Thoracic aorta (tissue), 2 donors: Measurements from ENCODE around the gene AP5Z1. TPM values are rescaled to one million over a fixed set of nuclear protein-coding genes. Genes with fewer than 3 reads are reported as not detected.

Experiments
- ATAC-seq: fragments of 150-250 bp; one replicate; pipeline ENCODE4 v1.8.0; 2017; ENCODE audit warnings: low read depth; ENCODE audit not compliant: insufficient number of reproducible peaks, low FRiP score
- DNase-seq: peaks from one replicate; pipeline ENCODE4 v3.0.0-alpha.2; 2020; ENCODE audit warnings: low spot score
- H3K27ac ChIP-seq, 2 donors: fragments of 200-600 bp; sonication (generic); 1 replicate in 1 of 2; 2 replicates in 1 of 2; pipeline ENCODE4 v1.5.1; 2016; ENCODE audit warnings: mild to moderate bottlenecking in 2 of 2, moderate library complexity in 2 of 2
- H3K27me3 ChIP-seq: fragments of 200-600 bp; sonication (generic); replicated peaks from 2 replicates; pipeline ENCODE4 v1.6.0; 2016; ENCODE audit warnings: mild to moderate bottlenecking; ENCODE audit not compliant: insufficient read depth
- H3K36me3 ChIP-seq: fragments of 200-600 bp; sonication (generic); one replicate; pipeline ENCODE4 v1.5.1; 2016
- H3K4me1 ChIP-seq, 2 donors: fragments of 200-600 bp; sonication (generic); 1 replicate in 1 of 2; 2 replicates in 1 of 2; pipeline versions ENCODE4 v1.5.1 to v1.6.0; 2016; ENCODE audit warnings: low read depth in 2 of 2, mild to moderate bottlenecking in 1 of 2; ENCODE audit not compliant: control insufficient read depth in 1 of 2
- H3K4me3 ChIP-seq: fragments of 200-600 bp; sonication (generic); 2 replicates; pipeline ENCODE4 v1.5.1; 2016; ENCODE audit warnings: mild to moderate bottlenecking
- H3K9me3 ChIP-seq: fragments of 200-600 bp; sonication (generic); 2 replicates; pipeline ENCODE4 v1.5.1; 2016
- total RNA-seq, 2 donors: library from RNA; depleted of rRNA; stranded (reverse); fragments of >200 nt; gene quantifications; one replicate each; pipeline versions ENCODE4 v1.1.0 to v1.2.3, GENCODE V29; 2016
- TF ChIP-seq, protein P1 (sequence below): fragments of 200-600 bp; sonication (generic); IDR thresholded peaks from one replicate; pipeline ENCODE4 v1.5.1; 2019; ENCODE audit warnings: antibody characterized with exemption

The AP5Z1 gene
- total RNA-seq, 2 donors from 2014 or later = 40.3 to 42.0 TPM

DNA sequence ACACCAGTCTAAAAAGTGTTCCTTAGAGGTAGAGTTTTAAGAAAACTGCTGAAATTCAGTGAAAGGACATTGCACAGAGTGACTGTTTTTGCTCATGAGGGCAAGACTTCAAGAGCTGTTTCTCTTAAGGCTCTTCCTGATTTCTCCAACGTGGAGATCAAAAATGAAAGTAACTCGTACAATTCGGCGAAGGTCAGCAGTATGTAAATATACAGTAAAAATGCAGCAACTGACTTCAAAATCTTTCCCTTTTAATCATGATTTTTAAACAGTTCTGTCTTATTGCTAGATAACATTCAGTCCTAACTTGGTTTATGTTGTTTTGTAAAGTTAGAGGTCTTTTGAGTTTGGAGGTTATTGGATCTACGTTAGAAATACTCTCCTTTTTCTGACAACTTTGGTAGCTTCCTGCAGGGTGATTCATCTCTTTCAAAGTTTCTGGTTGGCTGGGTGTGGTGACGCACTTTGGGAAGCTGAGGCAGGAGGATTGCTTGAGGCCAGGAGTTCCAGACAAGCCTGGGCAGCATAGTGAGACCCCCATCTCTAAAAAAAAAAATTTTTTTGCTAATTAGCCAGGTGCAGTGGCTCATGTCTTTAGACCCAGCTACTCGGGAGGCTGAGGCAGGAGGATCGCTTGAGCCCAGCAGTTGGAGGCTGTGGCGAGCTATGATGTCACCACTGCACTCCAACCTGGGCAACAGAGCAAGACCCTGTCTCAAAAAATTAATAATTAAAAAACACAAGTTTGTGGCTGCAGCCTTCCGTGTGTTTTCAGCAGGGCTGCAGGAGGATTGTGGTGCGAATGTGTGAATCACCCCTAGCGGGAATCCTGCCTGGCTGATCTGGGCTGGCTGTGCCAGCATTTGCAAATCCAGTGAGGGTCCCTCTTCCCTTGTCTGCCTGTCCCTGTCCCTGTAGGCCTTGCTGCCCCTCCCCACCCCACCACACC is 29.2 kb upstream of the AP5Z1 start:
- H3K9me3 ChIP-seq = no peaks in the 10 kb centered on the region
- H3K4me3 ChIP-seq = peak overlapping the region; percentile 63
- peaks cover 3% of the 10 kb centered on the region for H3K36me3 ChIP-seq
- ATAC-seq (no peak), DNase-seq (no peak)
- H3K27me3 ChIP-seq = no peaks in the 10 kb centered on the region
- TF ChIP-seq, protein P1, sequence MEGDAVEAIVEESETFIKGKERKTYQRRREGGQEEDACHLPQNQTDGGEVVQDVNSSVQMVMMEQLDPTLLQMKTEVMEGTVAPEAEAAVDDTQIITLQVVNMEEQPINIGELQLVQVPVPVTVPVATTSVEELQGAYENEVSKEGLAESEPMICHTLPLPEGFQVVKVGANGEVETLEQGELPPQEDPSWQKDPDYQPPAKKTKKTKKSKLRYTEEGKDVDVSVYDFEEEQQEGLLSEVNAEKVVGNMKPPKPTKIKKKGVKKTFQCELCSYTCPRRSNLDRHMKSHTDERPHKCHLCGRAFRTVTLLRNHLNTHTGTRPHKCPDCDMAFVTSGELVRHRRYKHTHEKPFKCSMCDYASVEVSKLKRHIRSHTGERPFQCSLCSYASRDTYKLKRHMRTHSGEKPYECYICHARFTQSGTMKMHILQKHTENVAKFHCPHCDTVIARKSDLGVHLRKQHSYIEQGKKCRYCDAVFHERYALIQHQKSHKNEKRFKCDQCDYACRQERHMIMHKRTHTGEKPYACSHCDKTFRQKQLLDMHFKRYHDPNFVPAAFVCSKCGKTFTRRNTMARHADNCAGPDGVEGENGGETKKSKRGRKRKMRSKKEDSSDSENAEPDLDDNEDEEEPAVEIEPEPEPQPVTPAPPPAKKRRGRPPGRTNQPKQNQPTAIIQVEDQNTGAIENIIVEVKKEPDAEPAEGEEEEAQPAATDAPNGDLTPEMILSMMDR = no peak
- peaks cover 26 to 42% of the 10 kb centered on the region in 2 donors for H3K4me1 ChIP-seq
- H3K27ac ChIP-seq = peak overlapping the region; percentile 94 to 97

- peak overlapping the region; percentile 94 to 97 for H3K27ac ChIP-seq
- H3K36me3 ChIP-seq = peaks cover 3% of the 10 kb centered on the region
- no peak for ATAC-seq
- no peaks in the 10 kb centered on the region for H3K27me3 ChIP-seq
- TF ChIP-seq, protein P1 = no peak
- H3K4me1 ChIP-seq = peaks cover 30 to 50% of the 10 kb centered on the region in 2 donors
- H3K9me3 ChIP-seq = no peaks in the 10 kb centered on the region
- H3K4me3 ChIP-seq = no peak overlapping the region
- DNase-seq = no peak
These were observed 28.4 kb upstream of the AP5Z1 start for GRCh38 chr7:4747013-4747412.

DNA sequence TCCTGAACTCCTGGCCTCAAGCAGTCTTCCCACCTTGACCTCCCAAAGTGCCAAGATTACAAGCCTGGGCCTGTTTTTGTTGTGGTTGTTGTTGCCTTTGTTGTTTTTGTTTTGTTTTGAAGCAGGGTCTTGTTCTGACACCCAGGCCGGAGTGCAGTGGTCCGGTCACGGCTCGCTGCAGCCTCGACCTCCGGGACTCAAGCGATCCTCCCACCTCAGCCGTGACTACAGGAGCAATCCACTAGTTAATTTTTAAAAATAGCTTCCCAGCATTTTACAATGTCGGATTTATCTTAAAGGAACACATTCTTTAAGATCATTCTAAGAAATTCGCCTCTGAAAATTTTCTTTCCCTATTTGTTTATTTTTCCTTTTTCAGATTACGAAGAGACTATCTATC is 27.7 kb upstream of the AP5Z1 start:
- Histone ChIP-seq H3K27me3 (no peaks in the 10 kb centered on the region), H3K9me3 (no peaks in the 10 kb centered on the region), H3K4me1 (peaks cover 30 to 53% of the 10 kb centered on the region in 2 donors), H3K36me3 (no peaks in the 10 kb centered on the region), H3K27ac (peak overlapping the region; percentile 94 to 97), H3K4me3 (no peak overlapping the region)
- DNase-seq = no peak
- ATAC-seq = no peak
- TF ChIP-seq, protein P1 = no peak

GRCh38 chr7:4748231-4748681 is 27.2 kb upstream of the AP5Z1 start:
- Histone ChIP-seq H3K36me3 (no peaks in the 10 kb centered on the region), H3K9me3 (no peaks in the 10 kb centered on the region), H3K4me1 (peaks cover 30 to 55% of the 10 kb centered on the region in 2 donors), H3K27ac (peak overlapping the region; percentile 17 to 24), H3K27me3 (no peaks in the 10 kb centered on the region), H3K4me3 (no peak overlapping the region)
- no peak for DNase-seq
- TF ChIP-seq, protein P1 = no peak
- ATAC-seq = no peak

- no peak overlapping the region for H3K4me3 ChIP-seq
- TF ChIP-seq, protein P1 = no peak
- peaks cover under 1% of the 10 kb centered on the region for H3K36me3 ChIP-seq
- peaks cover 28 to 56% of the 10 kb centered on the region in 2 donors for H3K4me1 ChIP-seq
- peak overlapping the region; percentile 16 to 17 for H3K27ac ChIP-seq
- H3K27me3 ChIP-seq = no peaks in the 10 kb centered on the region
- no peaks in the 10 kb centered on the region for H3K9me3 ChIP-seq
- ATAC-seq (no peak), DNase-seq (no peak)
These were observed 26.1 kb upstream of the AP5Z1 start for GRCh38 chr7:4749363-4749762.
